Mesenteric fat pad (tissue), 1 donor: ENCODE data around the gene SMYD1. TPM values are rescaled to one million over a fixed set of nuclear protein-coding genes. Genes with fewer than 3 reads are reported as not detected.

Source experiments
- DNase-seq: peaks from one replicate; pipeline ENCODE4 v3.0.0-alpha.2; 2020; ENCODE audit warnings: low spot score
- microRNA-seq: library from miRNA; unstranded; fragments of <30 nt; microRNA quantifications from one replicate; pipeline ENCODE4 v1.2.0, GENCODE V29; 2020; ENCODE audit warnings: borderline number of aligned reads
- total RNA-seq: library from RNA; stranded (reverse); fragmentation: NEBNext Ultra II Directional; extraction: Animal tissue kit (Norgen Biotek cat#: 25700); gene quantifications from one replicate; pipeline ENCODE4 v1.2.1, GENCODE V29; 2021
- donor health status: DM: yes; HTN: yes; CAD: no.

Gene SMYD1
- total RNA-seq, 1 donor from 2014 or later, result not detected

DNA sequence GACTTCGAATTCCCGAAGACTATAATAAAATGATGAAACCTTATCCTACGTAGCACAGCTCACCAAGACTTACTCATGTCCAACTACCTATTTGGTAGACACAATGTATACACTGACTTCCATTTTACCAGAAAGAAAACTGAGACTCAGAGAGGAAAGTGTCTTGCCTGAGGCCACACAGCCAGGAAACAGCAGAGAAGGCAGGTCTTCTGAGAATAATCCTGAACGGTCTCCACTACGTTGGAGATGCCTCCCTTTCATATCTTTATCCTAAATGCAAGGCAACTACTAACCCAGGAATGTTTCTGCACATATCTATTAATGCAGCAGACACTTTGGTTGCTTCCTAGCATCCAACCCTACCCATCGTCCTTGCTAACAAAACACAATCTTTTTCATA lies 72.2 kb downstream of the SMYD1 start:
- no peak for DNase-seq

DNA sequence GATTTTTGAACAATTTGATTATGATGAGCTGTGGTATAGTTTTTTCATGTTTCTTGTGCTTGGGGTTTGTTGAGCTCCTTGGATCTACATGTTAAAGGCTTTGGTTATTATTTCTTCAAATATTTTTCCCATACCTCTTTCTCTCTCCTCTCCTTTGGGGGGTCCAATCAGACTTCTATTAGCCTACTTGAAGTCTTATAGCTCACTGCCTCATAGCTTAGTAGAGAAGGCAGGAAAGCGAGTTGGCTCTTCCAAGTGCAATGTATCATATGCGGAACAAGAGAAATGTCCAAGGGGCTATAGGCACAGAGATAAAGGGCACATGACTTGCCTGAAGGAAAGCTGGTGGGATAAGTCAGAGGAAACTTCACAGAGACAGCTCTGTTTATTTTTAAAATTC lies 74.3 kb downstream of the SMYD1 start:
- DNase-seq, result no peak

DNA sequence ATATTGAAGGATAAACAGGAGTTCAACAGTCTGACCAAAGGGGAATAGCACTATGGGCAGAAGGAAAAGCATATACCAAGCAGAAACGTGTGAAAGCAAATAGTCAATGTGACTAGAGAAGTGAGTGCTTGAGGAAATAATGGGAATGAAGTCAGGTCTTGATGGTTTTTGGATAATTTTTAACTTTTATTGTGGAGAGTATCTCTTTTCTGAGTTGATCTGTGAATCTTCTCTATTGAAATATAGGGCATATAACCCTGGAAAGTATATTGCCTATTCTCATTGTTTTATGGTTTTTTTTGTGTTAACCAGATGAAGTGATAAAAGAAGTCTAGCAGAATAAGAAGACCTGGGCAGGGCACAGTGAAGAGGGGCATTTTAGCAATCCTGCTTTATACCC lies 76.6 kb downstream of the SMYD1 start:
- no peak for DNase-seq

DNA sequence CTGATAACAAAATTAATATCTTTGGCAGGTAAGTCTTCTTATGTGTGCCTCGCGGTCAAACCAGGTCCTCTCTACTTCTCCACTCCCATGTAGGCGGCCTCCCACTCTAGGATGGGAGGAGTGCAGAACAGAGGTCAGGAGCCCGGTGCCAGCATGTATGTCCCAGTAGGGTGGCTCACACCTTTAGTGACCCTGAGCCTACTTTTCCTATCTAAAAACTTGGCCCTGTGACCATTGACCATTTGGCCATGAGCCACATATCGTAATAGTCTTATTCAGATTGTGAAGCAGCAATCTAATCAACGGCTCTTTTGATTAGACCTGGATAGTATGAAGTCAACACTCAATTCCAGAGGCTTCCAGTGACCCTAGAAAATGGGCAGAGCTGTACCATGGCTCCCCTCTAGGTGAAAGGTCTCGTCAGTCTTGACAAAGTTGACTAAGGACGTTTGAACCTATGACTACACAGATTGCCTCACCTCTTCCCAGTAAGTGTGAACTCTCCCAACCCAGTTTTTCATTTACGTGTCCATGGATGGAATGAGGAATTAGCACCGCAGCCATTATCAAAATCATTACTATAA lies 77.4 kb downstream of the SMYD1 start:
- no peak for DNase-seq

DNA sequence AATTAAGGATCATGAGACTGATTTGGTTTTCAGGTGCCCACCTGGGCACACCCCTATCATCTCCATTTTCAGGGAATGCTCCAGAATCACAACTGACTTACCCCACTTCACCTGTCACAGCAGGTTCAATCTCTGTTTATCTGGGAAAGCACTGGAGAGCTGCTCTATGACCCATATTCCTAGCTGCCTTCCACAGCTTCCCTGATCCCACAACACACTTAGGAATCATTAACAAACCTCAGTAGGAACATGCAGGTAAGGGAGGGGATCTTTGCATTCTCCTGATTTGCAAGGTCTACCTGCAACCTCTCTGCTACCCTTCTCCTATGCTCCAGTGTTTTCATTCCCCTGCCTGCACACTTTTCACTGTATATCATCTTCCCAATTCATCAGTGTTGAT lies 79.0 kb downstream of the SMYD1 start:
- no peak for DNase-seq

DNA sequence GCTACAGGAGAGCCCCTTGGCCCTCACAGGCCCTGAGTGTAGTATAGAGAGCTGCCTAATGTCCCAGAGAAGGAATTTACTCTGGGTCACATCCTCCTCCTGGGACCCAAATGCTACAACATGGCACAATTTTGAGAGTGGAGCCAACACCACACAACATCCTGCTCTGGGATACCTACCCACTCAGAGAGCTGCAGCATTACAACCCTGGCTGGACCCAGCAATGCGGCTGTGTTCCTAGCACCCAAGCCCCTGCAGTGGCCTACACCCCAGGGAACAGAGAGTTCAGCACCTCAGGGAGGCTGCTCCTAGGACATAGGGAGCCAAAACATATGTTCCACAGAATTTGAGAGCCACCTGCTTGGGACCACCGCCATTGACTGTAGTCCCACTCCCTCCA lies 79.5 kb downstream of the SMYD1 start:
- DNase-seq, result no peak

DNA sequence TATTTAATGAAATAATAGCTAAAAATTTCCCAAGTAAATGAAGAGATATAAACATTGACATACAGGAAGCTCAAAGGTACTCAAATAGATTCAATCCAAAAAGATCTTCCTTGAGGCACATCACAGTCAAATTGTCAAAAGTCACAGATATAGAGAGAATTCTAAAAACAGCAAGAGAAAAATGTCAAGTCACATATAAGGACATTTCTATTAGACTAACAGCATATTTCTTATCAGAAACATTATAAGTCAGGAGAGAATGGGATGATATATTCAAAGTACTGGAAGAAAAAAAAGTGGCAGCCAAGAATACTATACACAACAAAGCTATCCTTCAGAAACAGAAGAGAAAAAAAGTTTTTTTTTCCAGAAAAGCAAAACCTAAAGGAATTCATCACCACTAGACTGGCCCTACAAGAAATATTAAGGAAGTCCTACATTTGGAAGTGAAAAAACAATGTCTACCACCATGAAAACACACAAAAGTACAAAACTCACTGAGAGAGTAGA lies 81.4 kb downstream of the SMYD1 start:
- DNase-seq, result no peak

DNA sequence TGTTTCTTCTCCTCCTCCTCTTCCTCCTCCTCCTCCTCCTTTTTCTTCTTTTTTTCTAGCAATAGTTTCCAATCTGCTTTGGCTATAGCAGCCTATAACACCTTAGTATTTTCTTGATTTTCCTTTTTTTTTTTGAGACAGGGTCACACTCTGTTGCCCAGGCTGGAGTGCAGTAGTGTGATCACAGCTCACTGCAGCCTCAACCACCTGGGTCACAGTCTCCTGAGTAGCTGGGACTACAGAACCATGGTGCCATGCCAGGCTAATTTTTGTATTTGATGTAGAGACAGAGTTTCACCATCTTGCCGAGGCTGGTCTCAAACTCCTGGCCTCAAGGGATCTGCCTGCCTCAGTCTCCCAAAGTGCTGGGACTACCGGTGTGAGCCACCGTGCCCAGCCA lies 91.9 kb downstream of the SMYD1 start:
- no peak for DNase-seq

DNA sequence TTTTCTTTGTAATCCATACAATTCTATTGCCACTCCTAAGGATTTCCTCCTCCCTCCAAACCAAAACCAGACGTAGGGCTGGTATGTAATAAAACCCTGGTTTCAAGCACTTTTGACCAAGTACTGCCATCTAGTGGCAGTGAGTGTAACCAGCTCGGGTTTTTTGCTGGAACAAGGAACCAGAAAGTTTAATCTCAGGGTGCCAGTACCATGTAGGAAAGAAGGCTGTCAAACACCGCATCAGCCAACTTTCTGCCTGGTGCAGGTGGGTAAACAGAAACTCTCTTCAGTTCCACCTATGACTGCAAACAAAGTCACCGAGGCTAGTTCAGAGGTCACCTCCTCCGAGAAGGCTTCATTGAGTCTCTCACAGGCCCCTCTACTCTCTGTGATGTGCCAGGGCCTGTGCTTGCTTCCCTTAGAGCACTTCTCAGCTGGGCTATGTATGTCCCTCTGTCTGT lies 92.4 kb downstream of the SMYD1 start:
- DNase-seq, result no peak

DNA sequence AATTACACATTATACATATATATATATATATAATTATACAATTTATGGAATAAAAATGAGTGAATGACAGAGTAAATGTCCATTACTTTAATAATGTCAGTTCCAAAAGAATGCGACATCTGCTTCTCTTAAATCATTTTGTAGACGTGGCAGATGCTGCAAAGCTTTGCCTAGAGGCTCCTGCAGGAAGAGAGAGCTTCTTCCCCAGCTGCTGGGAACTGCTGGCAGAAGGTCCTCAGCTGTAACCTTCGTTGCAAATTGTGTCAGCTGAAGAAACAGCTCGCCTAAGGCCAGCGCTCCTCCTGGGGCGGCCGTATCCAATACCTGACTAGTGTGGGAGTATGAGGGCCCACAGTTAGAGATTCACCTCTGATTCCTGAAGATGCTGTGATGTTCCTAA lies 92.9 kb downstream of the SMYD1 start:
- DNase-seq, result no peak

DNA sequence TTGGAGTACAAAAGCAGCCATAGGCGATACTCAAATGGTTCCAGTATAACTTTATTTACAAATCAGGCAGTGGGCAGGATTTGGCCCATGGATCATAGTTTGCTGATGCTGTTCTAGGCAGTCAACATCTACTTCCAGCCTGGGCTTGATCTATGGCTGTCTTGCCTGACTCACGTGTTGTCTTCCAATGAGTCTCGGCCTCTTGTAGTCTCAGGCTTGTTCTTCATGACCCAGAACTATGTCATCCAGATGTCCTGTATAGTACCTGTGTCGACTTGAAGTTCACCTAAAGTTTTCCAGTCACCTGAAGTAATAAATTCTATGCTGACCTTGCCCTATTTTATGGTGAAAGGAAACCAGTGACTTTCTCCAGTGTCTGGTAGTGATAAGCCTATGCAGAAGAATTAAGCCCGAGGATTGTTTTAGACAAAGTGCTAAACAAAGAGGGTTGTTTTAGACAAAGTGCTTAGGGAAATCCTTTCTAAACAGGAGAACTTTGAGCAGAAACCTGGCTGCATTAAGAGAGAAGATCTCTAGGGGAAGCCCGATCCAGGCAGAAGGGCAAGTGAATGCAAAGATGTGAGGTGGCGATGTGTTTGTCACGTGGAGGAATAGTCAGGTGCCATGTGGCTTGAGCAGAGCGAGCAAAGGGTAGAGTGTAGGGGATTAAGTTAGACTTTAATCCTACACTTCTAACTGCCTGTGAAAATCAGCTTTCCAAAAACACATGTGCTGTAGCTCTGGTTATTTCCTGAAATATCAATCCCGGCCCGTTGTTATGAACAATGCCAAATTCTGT lies 94.0 kb downstream of the SMYD1 start:
- no peak for DNase-seq

Small RNAs within 50 kb of the gene (microRNA-seq; reads per million reads assigned to microRNA genes)
- not detected for gene MIR4780

Other genes starting within 250 kb of the SMYD1 start
- 8.0 TPM for gene RGPD2, start 242.0 kb upstream of the SMYD1 start, total RNA-seq
- gene RNU2-63P, start 51.3 kb upstream of the SMYD1 start, total RNA-seq, result 7.5 TPM
- gene KRCC1, start 12.0 kb upstream of the SMYD1 start, total RNA-seq, result 18.7 TPM
- 6.9 TPM for gene FABP1, start 60.2 kb downstream of the SMYD1 start, total RNA-seq
- 21.1 TPM for gene THNSL2, start 102.5 kb downstream of the SMYD1 start, total RNA-seq